Prostate gland (tissue), 2 donors: Measurements from ENCODE around the gene VAMP1. TPM values are rescaled to one million over a fixed set of nuclear protein-coding genes. Genes with fewer than 3 reads are reported as not detected.

Experiments used
- DNase-seq: peaks from one replicate; pipeline ENCODE4 v3.0.0-alpha.2; 2019; ENCODE audit warnings: low spot score
- H3K27ac ChIP-seq, 2 donors: fragments of 200-600 bp; sonication (generic); 2 replicates each; pipeline ENCODE4 v1.5.1; 2017 to 2019
- H3K27me3 ChIP-seq: fragments of 200-600 bp; sonication (generic); replicated peaks from 2 replicates; pipeline ENCODE4 v1.5.1; 2019; ENCODE audit not compliant: insufficient read depth
- H3K36me3 ChIP-seq, 2 donors: fragments of 200-600 bp; sonication (generic); 1 replicate in 1 of 2; 2 replicates in 1 of 2; pipeline versions ENCODE4 v1.5.1 to v1.8.1; 2017 to 2019
- H3K4me1 ChIP-seq: fragments of 200-600 bp; sonication (generic); replicated peaks from 2 replicates; pipeline ENCODE4 v1.5.1; 2019
- H3K4me3 ChIP-seq, 2 donors: fragments of 200-600 bp; sonication (generic); 2 replicates each; pipeline ENCODE4 v1.5.1; 2017 to 2019
- H3K9me3 ChIP-seq: fragments of 200-600 bp; sonication (generic); 2 replicates; pipeline ENCODE4 v1.5.1; 2017
- POLR2A ChIP-seq: fragments of 450-650 bp; IDR thresholded peaks from one replicate; pipeline ENCODE4 v1.6.1; 2016; ENCODE audit warnings: antibody characterized with exemption, mild to moderate bottlenecking
- POLR2AphosphoS5 ChIP-seq: sonication (generic); formaldehyde crosslinking; IDR thresholded peaks from one replicate; pipeline ENCODE4 v1.6.1; 2017; ENCODE audit warnings: antibody characterized with exemption
- WGBS: methylation state at CpG from one replicate; pipeline ENCODE4 v1.1.5; 2018; 5-methylcytosine and 5-hydroxymethylcytosine counted together
- intact Hi-C: fragments of 100-400 bp; cut with DNase I; formaldehyde crosslinking; loops from one replicate; pipeline ENCODE4 v1.14.2; 2022
- total RNA-seq, 2 donors: library from RNA; depleted of rRNA; stranded (reverse); fragments of >200 nt; gene quantifications; one replicate each; pipeline ENCODE4 v1.1.0, GENCODE V29; 2016
- TF ChIP-seq, protein P1 (sequence below), 4 experiments: fragments of 200-600 bp in 2 of 4; fragments of 450-650 bp in 2 of 4; sonication (generic) in 2 of 4; IDR thresholded peaks; 1 replicate in 3 of 4; 2 replicates in 1 of 4; pipeline ENCODE4 v1.5.1; 2016 to 2019; ENCODE audit warnings: antibody characterized with exemption in 4 of 4, mild to moderate bottlenecking in 2 of 4, moderate library complexity in 2 of 4

The VAMP1 gene
- total RNA-seq, 2 donors from 2014 or later: 6.3 to 8.5 TPM

DNA sequence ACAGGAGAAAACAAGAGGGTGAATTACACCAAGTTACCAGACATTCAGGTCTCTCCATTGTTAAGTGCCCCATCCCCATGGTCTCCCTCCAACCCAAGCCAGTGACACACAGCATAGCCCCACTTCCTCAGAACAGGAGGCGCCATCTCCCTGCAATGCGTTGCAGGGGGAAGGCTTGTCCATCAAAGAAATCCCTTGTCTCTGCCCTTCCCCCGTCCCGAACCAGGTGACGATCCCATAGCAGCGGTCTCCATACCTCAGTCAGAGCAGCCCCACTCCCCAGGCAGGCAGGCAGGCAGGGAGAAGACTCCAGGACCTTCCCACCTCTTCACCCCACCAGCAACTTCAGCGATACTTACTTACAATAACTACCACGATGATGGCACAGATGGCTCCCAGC, 5.9 kb downstream of the VAMP1 start:
- H3K27ac ChIP-seq: no peak overlapping the region
- H3K4me1 ChIP-seq: no peaks in the 10 kb centered on the region
- H3K4me3 ChIP-seq: no peak overlapping the region
- no peaks in the 10 kb centered on the region for H3K27me3 ChIP-seq
- no peak for DNase-seq
- intact Hi-C loops: loop anchor here (2.0 kb wide), 1 partner anchor 42 kb away; no protein-coding TSS in a partner anchor
- peaks cover 0 to 18% of the 10 kb centered on the region in 2 donors for H3K36me3 ChIP-seq
- H3K9me3 ChIP-seq: no peaks in the 10 kb centered on the region
- 89% methylated on average over 8 of the region's 8 CpGs for WGBS
- TF ChIP-seq POLR2AphosphoS5 (no peak), POLR2A (no peak)
- TF ChIP-seq, protein P1, sequence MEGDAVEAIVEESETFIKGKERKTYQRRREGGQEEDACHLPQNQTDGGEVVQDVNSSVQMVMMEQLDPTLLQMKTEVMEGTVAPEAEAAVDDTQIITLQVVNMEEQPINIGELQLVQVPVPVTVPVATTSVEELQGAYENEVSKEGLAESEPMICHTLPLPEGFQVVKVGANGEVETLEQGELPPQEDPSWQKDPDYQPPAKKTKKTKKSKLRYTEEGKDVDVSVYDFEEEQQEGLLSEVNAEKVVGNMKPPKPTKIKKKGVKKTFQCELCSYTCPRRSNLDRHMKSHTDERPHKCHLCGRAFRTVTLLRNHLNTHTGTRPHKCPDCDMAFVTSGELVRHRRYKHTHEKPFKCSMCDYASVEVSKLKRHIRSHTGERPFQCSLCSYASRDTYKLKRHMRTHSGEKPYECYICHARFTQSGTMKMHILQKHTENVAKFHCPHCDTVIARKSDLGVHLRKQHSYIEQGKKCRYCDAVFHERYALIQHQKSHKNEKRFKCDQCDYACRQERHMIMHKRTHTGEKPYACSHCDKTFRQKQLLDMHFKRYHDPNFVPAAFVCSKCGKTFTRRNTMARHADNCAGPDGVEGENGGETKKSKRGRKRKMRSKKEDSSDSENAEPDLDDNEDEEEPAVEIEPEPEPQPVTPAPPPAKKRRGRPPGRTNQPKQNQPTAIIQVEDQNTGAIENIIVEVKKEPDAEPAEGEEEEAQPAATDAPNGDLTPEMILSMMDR (IDR thresholded peaks at IDR 0.05): no peak

- no peak for TF ChIP-seq POLR2A
- TF ChIP-seq, protein P1 (IDR thresholded peaks at IDR 0.05): no peak
- no peak overlapping the region for H3K27ac ChIP-seq
- intact Hi-C loops: loop anchor here (2.0 kb wide), 2 partner anchors 41 to 137 kb away; no protein-coding TSS in a partner anchor
Measured at GRCh38 chr12:6463858-6464257, 6.6 kb downstream of the VAMP1 start.

DNA sequence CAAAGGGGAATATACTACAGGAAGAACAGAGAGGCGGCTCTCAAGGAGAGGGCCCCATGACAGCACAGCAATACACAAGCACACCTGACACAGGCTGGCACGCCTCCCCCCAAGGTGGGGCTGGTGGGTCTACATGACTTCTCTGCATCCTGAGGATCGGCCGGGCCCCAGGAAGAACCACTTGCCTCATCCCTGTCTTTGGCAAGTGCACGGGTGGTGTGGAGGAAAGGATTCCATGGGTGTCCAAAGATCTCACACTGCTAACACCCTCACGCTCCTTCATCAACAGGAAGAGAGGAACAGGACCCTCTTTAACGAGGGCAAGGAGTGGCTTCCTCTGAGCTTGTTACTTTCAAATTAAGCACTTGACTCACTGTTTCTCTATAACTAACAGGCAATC, 7.3 kb downstream of the VAMP1 start:
- WGBS: 69% methylated on average over 7 of the region's 7 CpGs
- DNase-seq: no peak
- H3K36me3 ChIP-seq: peaks cover 0 to 18% of the 10 kb centered on the region in 2 donors
- TF ChIP-seq, protein P1 (IDR thresholded peaks at IDR 0.05): no peak
- TF ChIP-seq POLR2A: no peak
- TF ChIP-seq POLR2AphosphoS5: no peak
- H3K27ac ChIP-seq: no peak overlapping the region
- H3K4me1 ChIP-seq: no peaks in the 10 kb centered on the region
- no peaks in the 10 kb centered on the region for H3K9me3 ChIP-seq
- H3K4me3 ChIP-seq: no peak overlapping the region
- intact Hi-C loops: loop anchor here (2.0 kb wide), 1 partner anchor 136 kb away; no protein-coding TSS in a partner anchor
- H3K27me3 ChIP-seq: no peaks in the 10 kb centered on the region

More at GRCh38 chr12:6463858-6464257, 6.6 kb downstream of the VAMP1 start:
- no peaks in the 10 kb centered on the region for H3K9me3 ChIP-seq
- H3K36me3 ChIP-seq: peaks cover 0 to 18% of the 10 kb centered on the region in 2 donors
- no peaks in the 10 kb centered on the region for H3K27me3 ChIP-seq
- no peak for DNase-seq
- 80% methylated on average over 6 of the region's 6 CpGs for WGBS
- H3K4me1 ChIP-seq: no peaks in the 10 kb centered on the region
- no peak overlapping the region for H3K4me3 ChIP-seq

DNA sequence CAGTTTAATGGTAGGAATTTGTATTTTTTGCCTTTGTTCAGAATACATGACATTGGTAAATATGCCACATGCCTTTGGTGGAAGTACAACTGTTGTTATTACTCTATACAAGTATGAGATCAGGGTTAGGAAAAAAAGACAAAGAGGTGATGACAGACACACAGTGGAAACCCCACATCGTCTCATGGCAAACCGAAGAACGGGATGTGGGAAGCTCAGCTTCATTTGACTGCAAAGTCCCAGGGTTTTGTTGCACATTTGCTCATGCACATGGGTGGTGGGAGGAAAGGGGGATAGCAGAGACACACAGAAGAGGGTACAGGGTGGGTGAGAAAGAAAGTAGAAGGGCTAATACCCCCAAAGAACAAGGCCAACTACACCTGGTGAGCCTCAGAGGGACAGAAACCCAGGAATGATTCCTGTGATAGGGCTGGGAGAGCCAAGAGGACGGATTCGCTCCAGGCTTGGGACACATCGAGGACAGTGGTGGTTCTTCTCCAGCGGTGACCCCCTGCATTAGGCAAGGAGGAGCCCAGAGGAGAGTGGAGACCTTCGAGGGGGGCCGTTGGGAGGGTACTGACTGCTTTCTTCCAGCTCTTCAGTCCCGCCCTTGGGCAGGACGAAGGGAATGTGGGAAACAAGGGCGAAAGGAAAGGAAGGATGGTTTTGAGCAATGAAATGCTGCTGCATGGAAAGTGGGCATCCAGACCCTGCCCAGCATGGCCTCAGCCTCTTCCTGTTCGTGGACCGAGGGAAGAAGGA, 8.1 kb downstream of the VAMP1 start:
- intact Hi-C loops: loop anchor here (2.0 kb wide), 1 partner anchor 136 kb away; no protein-coding TSS in a partner anchor
- Histone ChIP-seq H3K27me3 (no peaks in the 10 kb centered on the region), H3K36me3 (peaks cover 0 to 18% of the 10 kb centered on the region in 2 donors), H3K4me3 (no peak overlapping the region), H3K9me3 (no peaks in the 10 kb centered on the region), H3K27ac (peak overlapping the region in 1 of 2 donors; percentile 5), H3K4me1 (no peaks in the 10 kb centered on the region)
- TF ChIP-seq POLR2AphosphoS5 (no peak), POLR2A (no peak)
- TF ChIP-seq, protein P1 (IDR thresholded peaks at IDR 0.05): no peak
- 84% methylated on average over 14 of the region's 14 CpGs for WGBS
- no peak for DNase-seq
